ENCODE results near the gene PPEF1. TPM values are rescaled to one million over a fixed set of nuclear protein-coding genes. Genes with fewer than 3 reads are reported as not detected.

The PPEF1 gene
- total and polyA plus RNA-seq, 2 of the 8 experiments (the other 6 are each of a cell fraction or from before 2014, with no cell fraction given) = 0.08 to 0.30 TPM

DNA sequence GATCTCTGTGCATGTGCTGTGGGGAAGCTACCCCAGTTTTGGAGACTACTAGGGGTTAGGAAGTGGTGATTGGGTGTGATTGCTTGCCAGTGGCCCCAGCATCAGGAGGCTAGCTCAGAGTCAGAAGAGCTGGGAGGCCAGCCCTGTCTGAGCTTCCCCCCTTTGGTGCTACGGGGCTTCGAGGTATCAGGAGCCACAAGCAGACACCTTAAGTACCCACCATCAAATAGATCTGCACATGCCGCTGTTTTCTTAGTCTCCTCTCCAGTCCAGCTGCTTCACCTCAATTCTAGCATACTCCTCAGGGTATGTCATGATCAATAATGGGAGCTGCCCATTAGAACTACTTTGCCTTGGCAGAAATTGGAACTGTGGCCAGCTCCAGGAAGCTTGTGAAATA is 10.8 kb upstream of the PPEF1 start:
- H3K18ac ChIP-seq (ENCODE audit: extremely low read depth, low read length) = no peak overlapping the region
- no peak overlapping the region for H4K8ac ChIP-seq (ENCODE audit: extremely low read depth, insufficient read depth, low read length)
- H3K23me2 ChIP-seq (ENCODE audit: low read depth, low read length) = no peaks in the 10 kb centered on the region
- no peaks in the 10 kb centered on the region for H3K4me1 ChIP-seq (replicated peaks in 1 of 4; ENCODE audit: control insufficient read depth in 3 of 4, insufficient read depth in 4 of 4, low read length in 3 of 4)
- POLR2A ChIA-PET (ENCODE audit: partially characterized antibody) = no interaction called here
- H3K27ac ChIP-seq (ENCODE audit: low read depth, low read length) = no peak overlapping the region
- CTCF ChIA-PET (ENCODE audit: partially characterized antibody) = interaction anchor here (2.3 kb wide), 1 partner anchor 20 kb away, joined by 9 read pairs; no protein-coding TSS in a partner anchor
- no peak overlapping the region for H3K9ac ChIP-seq (replicated peaks in 1 of 4; ENCODE audit: extremely low read depth in 1 of 4, low read depth in 3 of 4, low read length in 3 of 4)
- H3K4me3 ChIP-seq (ENCODE audit: extremely low read depth in 1 of 4, insufficient read depth in 2 of 4, low read depth in 3 of 4, low read length in 4 of 4) = no peak overlapping the region
- H3K36me3 ChIP-seq (ENCODE audit: control insufficient read depth in 2 of 4, insufficient read depth in 4 of 4, low read length in 3 of 4) = no peaks in the 10 kb centered on the region
- no peak overlapping the region for H2BK20ac ChIP-seq (ENCODE audit: low read length)
- H2BK5ac ChIP-seq (ENCODE audit: low read depth, low read length) = no peak overlapping the region
- no peaks in the 10 kb centered on the region for H3K9me3 ChIP-seq (ENCODE audit: insufficient read depth in 2 of 2, low read depth in 1 of 2, low read length in 1 of 2)
- H3K56ac ChIP-seq (replicated peaks; ENCODE audit: insufficient read length, low read depth, low read length) = no peak overlapping the region
- no peak overlapping the region for H2BK12ac ChIP-seq (ENCODE audit: low read depth, low read length)
- H3K79me2 ChIP-seq (ENCODE audit: control insufficient read depth in 1 of 2, insufficient read depth in 2 of 2, low read length in 2 of 2) = no peaks in the 10 kb centered on the region
- DNase-seq (ENCODE audit: low read depth in 1 of 2, low spot score in 2 of 2) (no peak), FAIRE-seq (no peak)
- 89% methylated on average over 3 of the region's 3 CpGs; no CpG with 5 or more reads in 1 of the 2 experiments for WGBS, 2 experiments (ENCODE audit: extremely low coverage in 1 of 2, insufficient coverage in 1 of 2, insufficient read length in 1 of 2, insufficient replicate concordance in 2 of 2, low coverage in 1 of 2, low lambda C conversion rate in 2 of 2, missing lambda C conversion rate in 1 of 2)
- H4K20me1 ChIP-seq (replicated peaks in 1 of 2; ENCODE audit: control insufficient read depth in 1 of 2, insufficient read depth in 2 of 2, low read length in 2 of 2) = no peaks in the 10 kb centered on the region
- H2AFZ ChIP-seq (ENCODE audit: low read length) = no peak overlapping the region
- H4K91ac ChIP-seq (replicated peaks; ENCODE audit: insufficient read length, low read length) = no peak overlapping the region
- H3K23ac ChIP-seq (ENCODE audit: insufficient read length) = no peak overlapping the region
- no peak overlapping the region for H2AK5ac ChIP-seq (ENCODE audit: low read depth, low read length)
- no peak overlapping the region for H4K5ac ChIP-seq (ENCODE audit: insufficient read length, low read depth, low read length)
- no peak overlapping the region for H3K14ac ChIP-seq (ENCODE audit: insufficient read length)
- no peak overlapping the region for H3K4ac ChIP-seq (replicated peaks; ENCODE audit: insufficient read length, low read depth, low read length)
- H3K4me2 ChIP-seq (ENCODE audit: insufficient read depth in 1 of 2, low read depth in 2 of 2, low read length in 2 of 2) = no peak overlapping the region
- no peak overlapping the region for H2BK120ac ChIP-seq (replicated peaks; ENCODE audit: low read depth, low read length)
- no peak overlapping the region for H2BK15ac ChIP-seq (ENCODE audit: low read length)
- no peaks in the 10 kb centered on the region for H3K27me3 ChIP-seq (replicated peaks in 1 of 4; ENCODE audit: control insufficient read depth in 3 of 4, extremely low read depth in 1 of 4, insufficient read depth in 3 of 4, low read length in 3 of 4)
- H3K79me1 ChIP-seq (ENCODE audit: low read depth, low read length) = no peaks in the 10 kb centered on the region
- TF ChIP-seq, protein P1, sequence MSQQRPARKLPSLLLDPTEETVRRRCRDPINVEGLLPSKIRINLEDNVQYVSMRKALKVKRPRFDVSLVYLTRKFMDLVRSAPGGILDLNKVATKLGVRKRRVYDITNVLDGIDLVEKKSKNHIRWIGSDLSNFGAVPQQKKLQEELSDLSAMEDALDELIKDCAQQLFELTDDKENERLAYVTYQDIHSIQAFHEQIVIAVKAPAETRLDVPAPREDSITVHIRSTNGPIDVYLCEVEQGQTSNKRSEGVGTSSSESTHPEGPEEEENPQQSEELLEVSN (IDR thresholded peaks at IDR 0.05) = no peak
- TF ChIP-seq SP1 (IDR thresholded peaks at IDR 0.05; ENCODE audit: low read depth, low read length) (no peak), RXRA (IDR thresholded peaks at IDR 0.05; ENCODE audit: insufficient read depth, low read depth, low read length) (no peak), SRF (IDR thresholded peaks at IDR 0.05; ENCODE audit: low read depth, low read length) (no peak), BACH1 (IDR thresholded peaks at IDR 0.05; ENCODE audit: low read length) (no peak), HDAC6 (IDR thresholded peaks at IDR 0.05; ENCODE audit: low read depth, low read length) (no peak), RFX5 (IDR thresholded peaks at IDR 0.05; ENCODE audit: borderline replicate concordance, low read depth, low read length) (no peak), EZH2 (IDR thresholded peaks at IDR 0.05; ENCODE audit: low read depth, low read length, severe bottlenecking) (no peak), SAP30 (IDR thresholded peaks at IDR 0.05; ENCODE audit: insufficient read depth, insufficient replicate concordance, low read length) (no peak), HDAC2 (IDR thresholded peaks at IDR 0.05; ENCODE audit: borderline replicate concordance in 1 of 2, low read depth in 2 of 2, low read length in 2 of 2) (no peak)
- TF ChIP-seq, protein P2, sequence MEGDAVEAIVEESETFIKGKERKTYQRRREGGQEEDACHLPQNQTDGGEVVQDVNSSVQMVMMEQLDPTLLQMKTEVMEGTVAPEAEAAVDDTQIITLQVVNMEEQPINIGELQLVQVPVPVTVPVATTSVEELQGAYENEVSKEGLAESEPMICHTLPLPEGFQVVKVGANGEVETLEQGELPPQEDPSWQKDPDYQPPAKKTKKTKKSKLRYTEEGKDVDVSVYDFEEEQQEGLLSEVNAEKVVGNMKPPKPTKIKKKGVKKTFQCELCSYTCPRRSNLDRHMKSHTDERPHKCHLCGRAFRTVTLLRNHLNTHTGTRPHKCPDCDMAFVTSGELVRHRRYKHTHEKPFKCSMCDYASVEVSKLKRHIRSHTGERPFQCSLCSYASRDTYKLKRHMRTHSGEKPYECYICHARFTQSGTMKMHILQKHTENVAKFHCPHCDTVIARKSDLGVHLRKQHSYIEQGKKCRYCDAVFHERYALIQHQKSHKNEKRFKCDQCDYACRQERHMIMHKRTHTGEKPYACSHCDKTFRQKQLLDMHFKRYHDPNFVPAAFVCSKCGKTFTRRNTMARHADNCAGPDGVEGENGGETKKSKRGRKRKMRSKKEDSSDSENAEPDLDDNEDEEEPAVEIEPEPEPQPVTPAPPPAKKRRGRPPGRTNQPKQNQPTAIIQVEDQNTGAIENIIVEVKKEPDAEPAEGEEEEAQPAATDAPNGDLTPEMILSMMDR (IDR thresholded peaks at IDR 0.05; ENCODE audit: control extremely low read depth in 1 of 3, insufficient read depth in 1 of 3, low read depth in 1 of 3, low read length in 3 of 3) = no peak

Measured in H1 (cell line).